ENCODE results near the gene KIF16B. TPM values are rescaled to one million over a fixed set of nuclear protein-coding genes. Genes with fewer than 3 reads are reported as not detected.

KIF16B gene
- total RNA-seq, 4 donors from 2014 or later = 8.7 to 20.6 (median 16.6) TPM

- Histone ChIP-seq H3K36me3 (no peaks in the 10 kb centered on the region), H3K4me1 (no peaks in the 10 kb centered on the region), H3K27me3 (no peaks in the 10 kb centered on the region), H3K27ac (no peak overlapping the region), H3K4me3 (no peak overlapping the region), H3K9me3 (no peaks in the 10 kb centered on the region)
- TF ChIP-seq POLR2A (IDR thresholded peaks at IDR 0.05) = no peak
- no peak for TF ChIP-seq CTCF (IDR thresholded peaks at IDR 0.05)
- intact Hi-C loops (cut with DNase I; ENCODE audit: low total_unique reads) = no loop called here
- DNase-seq = no peak
Measured at GRCh38 chr20:16539280-16540021, 33.8 kb downstream of the KIF16B start.

GRCh38 chr20:16538779-16539178, 34.5 kb downstream of the KIF16B start:
- no peak overlapping the region for H3K27ac ChIP-seq
- no peak for DNase-seq
- H3K9me3 ChIP-seq = no peaks in the 10 kb centered on the region
- no peaks in the 10 kb centered on the region for H3K4me1 ChIP-seq
- no peak for TF ChIP-seq CTCF (IDR thresholded peaks at IDR 0.05)
- no peak for TF ChIP-seq POLR2A (IDR thresholded peaks at IDR 0.05)
- H3K4me3 ChIP-seq = no peak overlapping the region
- no peaks in the 10 kb centered on the region for H3K36me3 ChIP-seq
- H3K27me3 ChIP-seq = no peaks in the 10 kb centered on the region
- intact Hi-C loops (cut with DNase I; ENCODE audit: low total_unique reads) = no loop called here

GRCh38 chr20:16537918-16538317, 35.3 kb downstream of the KIF16B start:
- no peaks in the 10 kb centered on the region for H3K4me1 ChIP-seq
- no peak overlapping the region for H3K4me3 ChIP-seq
- no peak for DNase-seq
- no peak for TF ChIP-seq POLR2A (IDR thresholded peaks at IDR 0.05)
- no peak for TF ChIP-seq CTCF (IDR thresholded peaks at IDR 0.05)
- H3K27ac ChIP-seq = no peak overlapping the region
- H3K27me3 ChIP-seq = no peaks in the 10 kb centered on the region
- H3K9me3 ChIP-seq = no peaks in the 10 kb centered on the region
- intact Hi-C loops (cut with DNase I; ENCODE audit: low total_unique reads) = no loop called here
- H3K36me3 ChIP-seq = no peaks in the 10 kb centered on the region

- TF ChIP-seq POLR2A (IDR thresholded peaks at IDR 0.05) (no peak), CTCF (IDR thresholded peaks at IDR 0.05) (no peak)
- Histone ChIP-seq H3K36me3 (no peaks in the 10 kb centered on the region), H3K4me1 (no peaks in the 10 kb centered on the region), H3K9me3 (no peaks in the 10 kb centered on the region), H3K27ac (no peak overlapping the region), H3K4me3 (no peak overlapping the region), H3K27me3 (no peaks in the 10 kb centered on the region)
- intact Hi-C loops (cut with DNase I; ENCODE audit: low total_unique reads) = no loop called here
- DNase-seq = no peak
Measured at GRCh38 chr20:16537025-16537665, 36.1 kb downstream of the KIF16B start.

- no peak for DNase-seq
- intact Hi-C loops (cut with DNase I; ENCODE audit: low total_unique reads) = no loop called here
- Histone ChIP-seq H3K4me3 (no peak overlapping the region), H3K27ac (no peak overlapping the region), H3K9me3 (no peaks in the 10 kb centered on the region), H3K36me3 (no peaks in the 10 kb centered on the region), H3K27me3 (no peaks in the 10 kb centered on the region), H3K4me1 (no peaks in the 10 kb centered on the region)
- no peak for TF ChIP-seq CTCF (IDR thresholded peaks at IDR 0.05)
- no peak for TF ChIP-seq POLR2A (IDR thresholded peaks at IDR 0.05)
Measured at GRCh38 chr20:16535277-16535676, 38.0 kb downstream of the KIF16B start.

Data from uterus (tissue), 4 donors.